Measurements from ENCODE around the gene RPL7A.

RPL7A gene

GRCh38 chr9:133368249-133368881, 20.3 kb downstream of the RPL7A start:
- TF ChIP-seq CTCF (IDR thresholded peaks at IDR 0.05; ENCODE audit: insufficient read depth, low read length) (no peak), POLR2AphosphoS5 (IDR thresholded peaks at IDR 0.05; ENCODE audit: low read depth) (no peak), SPI1 (IDR thresholded peaks at IDR 0.05; ENCODE audit: borderline replicate concordance, low read depth) (no peak), GABPA (IDR thresholded peaks at IDR 0.05; ENCODE audit: low read depth) (no peak)
- TF ChIP-seq, protein P1, sequence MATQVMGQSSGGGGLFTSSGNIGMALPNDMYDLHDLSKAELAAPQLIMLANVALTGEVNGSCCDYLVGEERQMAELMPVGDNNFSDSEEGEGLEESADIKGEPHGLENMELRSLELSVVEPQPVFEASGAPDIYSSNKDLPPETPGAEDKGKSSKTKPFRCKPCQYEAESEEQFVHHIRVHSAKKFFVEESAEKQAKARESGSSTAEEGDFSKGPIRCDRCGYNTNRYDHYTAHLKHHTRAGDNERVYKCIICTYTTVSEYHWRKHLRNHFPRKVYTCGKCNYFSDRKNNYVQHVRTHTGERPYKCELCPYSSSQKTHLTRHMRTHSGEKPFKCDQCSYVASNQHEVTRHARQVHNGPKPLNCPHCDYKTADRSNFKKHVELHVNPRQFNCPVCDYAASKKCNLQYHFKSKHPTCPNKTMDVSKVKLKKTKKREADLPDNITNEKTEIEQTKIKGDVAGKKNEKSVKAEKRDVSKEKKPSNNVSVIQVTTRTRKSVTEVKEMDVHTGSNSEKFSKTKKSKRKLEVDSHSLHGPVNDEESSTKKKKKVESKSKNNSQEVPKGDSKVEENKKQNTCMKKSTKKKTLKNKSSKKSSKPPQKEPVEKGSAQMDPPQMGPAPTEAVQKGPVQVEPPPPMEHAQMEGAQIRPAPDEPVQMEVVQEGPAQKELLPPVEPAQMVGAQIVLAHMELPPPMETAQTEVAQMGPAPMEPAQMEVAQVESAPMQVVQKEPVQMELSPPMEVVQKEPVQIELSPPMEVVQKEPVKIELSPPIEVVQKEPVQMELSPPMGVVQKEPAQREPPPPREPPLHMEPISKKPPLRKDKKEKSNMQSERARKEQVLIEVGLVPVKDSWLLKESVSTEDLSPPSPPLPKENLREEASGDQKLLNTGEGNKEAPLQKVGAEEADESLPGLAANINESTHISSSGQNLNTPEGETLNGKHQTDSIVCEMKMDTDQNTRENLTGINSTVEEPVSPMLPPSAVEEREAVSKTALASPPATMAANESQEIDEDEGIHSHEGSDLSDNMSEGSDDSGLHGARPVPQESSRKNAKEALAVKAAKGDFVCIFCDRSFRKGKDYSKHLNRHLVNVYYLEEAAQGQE (IDR thresholded peaks at IDR 0.05; ENCODE audit: insufficient replicate concordance, low read depth) = no peak

GRCh38 chr9:133369422-133369821, 21.4 kb downstream of the RPL7A start:
- no peak overlapping the region for H3K27ac ChIP-seq (replicated peaks)
- H3K27me3 ChIP-seq (ENCODE audit: insufficient read depth, poor library complexity, severe bottlenecking) = no peaks in the 10 kb centered on the region
- H3K4me3 ChIP-seq (replicated peaks; ENCODE audit: insufficient read depth, low read length) = no peak overlapping the region
- TF ChIP-seq, protein P1 (IDR thresholded peaks at IDR 0.05; ENCODE audit: insufficient replicate concordance, low read depth) = no peak
- no peak for TF ChIP-seq GABPA (IDR thresholded peaks at IDR 0.05; ENCODE audit: low read depth)
- TF ChIP-seq SPI1 (IDR thresholded peaks at IDR 0.05; ENCODE audit: borderline replicate concordance, low read depth) = no peak
- TF ChIP-seq POLR2AphosphoS5 (IDR thresholded peaks at IDR 0.05; ENCODE audit: low read depth) = no peak
- TF ChIP-seq CTCF (IDR thresholded peaks at IDR 0.05; ENCODE audit: insufficient read depth, low read length) = no peak
- no peak for DNase-seq (ENCODE audit: low read depth in 1 of 2, low spot score in 1 of 2)

More at GRCh38 chr9:133368249-133368881, 20.3 kb downstream of the RPL7A start:
- Histone ChIP-seq H3K27me3 (ENCODE audit: insufficient read depth, poor library complexity, severe bottlenecking) (no peaks in the 10 kb centered on the region), H3K27ac (replicated peaks) (no peak overlapping the region), H3K4me3 (replicated peaks; ENCODE audit: insufficient read depth, low read length) (no peak overlapping the region)
- no peak for DNase-seq (ENCODE audit: low read depth in 1 of 2, low spot score in 1 of 2)

DNA sequence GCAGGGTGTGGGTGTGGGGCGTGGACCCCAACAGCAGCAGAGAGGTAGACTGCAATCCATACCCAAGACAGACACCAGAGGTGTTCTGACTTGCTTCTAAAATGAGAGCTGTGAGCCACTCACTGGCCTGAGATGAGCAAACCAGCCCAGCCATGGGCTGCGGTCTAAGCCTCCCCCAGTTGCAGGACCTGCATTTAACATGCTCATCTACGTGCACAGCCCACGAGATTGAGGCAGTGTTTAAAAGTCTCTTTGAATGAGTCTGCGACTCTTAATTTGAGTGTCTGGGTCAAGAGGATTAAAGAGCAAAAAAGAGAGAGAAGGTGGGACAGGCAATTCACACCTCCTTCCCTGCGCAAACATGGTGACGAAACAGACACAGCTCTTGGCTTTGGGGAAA, 21.9 kb downstream of the RPL7A start:
- no peak for DNase-seq (ENCODE audit: low read depth in 1 of 2, low spot score in 1 of 2)
- Histone ChIP-seq H3K27ac (replicated peaks) (no peak overlapping the region), H3K27me3 (ENCODE audit: insufficient read depth, poor library complexity, severe bottlenecking) (no peaks in the 10 kb centered on the region), H3K4me3 (replicated peaks; ENCODE audit: insufficient read depth, low read length) (no peak overlapping the region)
- TF ChIP-seq POLR2AphosphoS5 (IDR thresholded peaks at IDR 0.05; ENCODE audit: low read depth) (no peak), GABPA (IDR thresholded peaks at IDR 0.05; ENCODE audit: low read depth) (no peak), SPI1 (IDR thresholded peaks at IDR 0.05; ENCODE audit: borderline replicate concordance, low read depth) (no peak), CTCF (IDR thresholded peaks at IDR 0.05; ENCODE audit: insufficient read depth, low read length) (no peak)
- TF ChIP-seq, protein P1 (IDR thresholded peaks at IDR 0.05; ENCODE audit: insufficient replicate concordance, low read depth) = no peak
